ENCODE data around the gene ANKMY1.

The ANKMY1 gene

GRCh38 chr2:240446664-240447175 lies 111.1 kb downstream of the ANKMY1 start:
- H3K27ac ChIP-seq (ENCODE audit: poor library complexity, severe bottlenecking), result no peak overlapping the region
- peaks cover 25% of the 10 kb centered on the region for H3K4me1 ChIP-seq (ENCODE audit: insufficient read depth, poor library complexity, severe bottlenecking)
- no peaks in the 10 kb centered on the region for H3K27me3 ChIP-seq (ENCODE audit: insufficient read depth, poor library complexity, severe bottlenecking)
- TF ChIP-seq CTCF (IDR thresholded peaks at IDR 0.05; ENCODE audit: poor library complexity, severe bottlenecking), result no peak
- DNase-seq (ENCODE audit: low spot score) (no peak), ATAC-seq (ENCODE audit: low read depth) (no peak)
- no peaks in the 10 kb centered on the region for H3K9me3 ChIP-seq (ENCODE audit: severe bottlenecking)
- peaks cover 18% of the 10 kb centered on the region for H3K36me3 ChIP-seq (ENCODE audit: low read depth)
- H3K4me3 ChIP-seq (ENCODE audit: severe bottlenecking), result no peak overlapping the region

GRCh38 chr2:240445961-240446663 lies 111.7 kb downstream of the ANKMY1 start:
- H3K4me3 ChIP-seq (ENCODE audit: severe bottlenecking), result no peak overlapping the region
- H3K27me3 ChIP-seq (ENCODE audit: insufficient read depth, poor library complexity, severe bottlenecking), result no peaks in the 10 kb centered on the region
- peaks cover 18% of the 10 kb centered on the region for H3K36me3 ChIP-seq (ENCODE audit: low read depth)
- TF ChIP-seq CTCF (IDR thresholded peaks at IDR 0.05; ENCODE audit: poor library complexity, severe bottlenecking), result no peak
- ATAC-seq (ENCODE audit: low read depth) (no peak), DNase-seq (ENCODE audit: low spot score) (no peak)
- peaks cover 28% of the 10 kb centered on the region for H3K4me1 ChIP-seq (ENCODE audit: insufficient read depth, poor library complexity, severe bottlenecking)
- no peaks in the 10 kb centered on the region for H3K9me3 ChIP-seq (ENCODE audit: severe bottlenecking)
- no peak overlapping the region for H3K27ac ChIP-seq (ENCODE audit: poor library complexity, severe bottlenecking)

GRCh38 chr2:240444464-240444863 lies 113.3 kb downstream of the ANKMY1 start:
- Histone ChIP-seq H3K4me3 (ENCODE audit: severe bottlenecking) (no peak overlapping the region), H3K4me1 (ENCODE audit: insufficient read depth, poor library complexity, severe bottlenecking) (peaks cover 16% of the 10 kb centered on the region), H3K27me3 (ENCODE audit: insufficient read depth, poor library complexity, severe bottlenecking) (no peaks in the 10 kb centered on the region), H3K36me3 (ENCODE audit: low read depth) (peaks cover 18% of the 10 kb centered on the region), H3K9me3 (ENCODE audit: severe bottlenecking) (no peaks in the 10 kb centered on the region), H3K27ac (ENCODE audit: poor library complexity, severe bottlenecking) (no peak overlapping the region)
- TF ChIP-seq CTCF (IDR thresholded peaks at IDR 0.05; ENCODE audit: poor library complexity, severe bottlenecking), result no peak
- DNase-seq (ENCODE audit: low spot score) (no peak), ATAC-seq (ENCODE audit: low read depth) (no peak)

GRCh38 chr2:240443891-240444301 lies 113.9 kb downstream of the ANKMY1 start:
- Histone ChIP-seq H3K9me3 (ENCODE audit: severe bottlenecking) (no peaks in the 10 kb centered on the region), H3K4me3 (ENCODE audit: severe bottlenecking) (no peak overlapping the region), H3K27me3 (ENCODE audit: insufficient read depth, poor library complexity, severe bottlenecking) (no peaks in the 10 kb centered on the region), H3K4me1 (ENCODE audit: insufficient read depth, poor library complexity, severe bottlenecking) (peaks cover 15% of the 10 kb centered on the region), H3K27ac (ENCODE audit: poor library complexity, severe bottlenecking) (no peak overlapping the region), H3K36me3 (ENCODE audit: low read depth) (peaks cover 18% of the 10 kb centered on the region)
- DNase-seq (ENCODE audit: low spot score) (no peak), ATAC-seq (ENCODE audit: low read depth) (no peak)
- TF ChIP-seq CTCF (IDR thresholded peaks at IDR 0.05; ENCODE audit: poor library complexity, severe bottlenecking), result no peak

All from RWPE2 (cell line).